NCI-H524 (cell line): ENCODE results near the gene SMIM14.

Experiments used
- DNase-seq, 2 experiments: peaks; one replicate each; lab custom pipeline; 2025; lab: John Stamatoyannopoulos, UW

SMIM14 gene

GRCh38 chr4:39498727-39499020 is 140.0 kb downstream of the SMIM14 start:
- no peak for DNase-seq

DNA sequence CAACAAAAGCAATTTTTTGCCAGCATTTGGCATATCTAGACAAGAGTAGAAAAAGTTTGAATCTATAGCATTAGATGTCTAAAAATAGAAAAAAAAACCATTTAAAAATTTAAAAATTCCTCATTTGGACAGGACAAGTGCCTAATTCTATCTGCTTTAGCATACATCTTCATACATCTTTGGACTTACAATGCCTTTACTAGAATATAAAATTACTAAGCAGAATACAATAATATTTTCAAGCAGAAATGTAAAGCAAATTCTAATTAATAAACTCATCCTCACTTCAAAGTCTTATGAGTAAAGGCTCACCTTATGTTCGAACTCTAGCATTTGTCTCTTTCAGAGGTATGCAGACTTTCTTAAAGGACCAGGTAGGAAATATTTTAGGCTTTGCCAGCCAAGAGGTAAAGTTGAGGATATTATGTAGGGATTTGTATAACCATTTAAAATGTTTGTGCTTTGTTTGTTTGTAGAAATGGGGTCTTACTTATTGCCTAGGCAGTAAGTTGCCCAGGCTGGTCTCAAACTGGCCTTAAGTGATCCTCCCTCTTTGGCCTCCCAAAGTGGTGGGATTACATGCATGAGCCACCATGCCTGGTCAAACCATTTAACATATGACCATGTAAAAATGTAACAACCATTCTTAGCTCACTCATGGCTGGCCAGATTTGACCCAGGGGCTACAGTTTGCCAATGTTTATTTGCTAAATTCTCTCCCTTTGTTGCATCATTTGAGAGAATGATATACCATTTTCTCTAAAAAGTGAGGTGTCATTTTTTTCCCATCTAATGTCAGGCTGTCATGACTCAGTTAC is 140.5 kb downstream of the SMIM14 start:
- DNase-seq, result no peak
